ENCODE measurements around the gene ADI1.
"Not testable (repeated sequence)": the region's sequence is repeated elsewhere in the genome, so short reads cannot be mapped to it uniquely, and the experiment has no call there.

The ADI1 gene

DNA sequence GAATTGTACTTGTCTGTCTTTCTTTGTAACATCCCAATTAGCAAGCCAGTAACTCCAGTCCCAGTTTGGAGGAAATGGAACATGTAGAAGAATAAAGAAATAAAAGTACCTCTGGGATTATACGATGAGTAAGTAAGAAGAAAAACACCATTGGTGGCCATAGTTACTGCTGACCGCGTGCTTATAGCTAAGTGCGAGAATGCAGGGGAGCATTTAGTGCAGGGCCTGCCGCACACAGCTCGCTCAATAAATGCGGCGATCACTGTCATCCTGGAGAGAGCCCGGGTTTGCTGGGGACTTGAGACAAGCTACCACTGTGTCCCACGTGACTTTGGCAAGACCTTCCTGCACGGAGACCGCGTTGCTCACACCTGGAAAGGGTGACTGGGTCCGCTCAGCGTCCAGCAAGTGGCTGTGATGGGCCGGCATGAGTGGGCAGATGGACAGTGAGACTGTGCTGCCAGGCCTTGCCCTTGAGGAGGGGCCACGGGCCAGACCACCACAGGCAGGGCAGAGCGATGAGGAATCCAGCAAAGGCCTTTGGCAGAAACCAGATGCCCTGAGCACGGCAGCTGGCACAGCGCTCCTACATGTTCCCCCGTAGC, 54.8 kb downstream of the ADI1 start:
- no peak for DNase-seq (ENCODE audit: low spot score)

DNA sequence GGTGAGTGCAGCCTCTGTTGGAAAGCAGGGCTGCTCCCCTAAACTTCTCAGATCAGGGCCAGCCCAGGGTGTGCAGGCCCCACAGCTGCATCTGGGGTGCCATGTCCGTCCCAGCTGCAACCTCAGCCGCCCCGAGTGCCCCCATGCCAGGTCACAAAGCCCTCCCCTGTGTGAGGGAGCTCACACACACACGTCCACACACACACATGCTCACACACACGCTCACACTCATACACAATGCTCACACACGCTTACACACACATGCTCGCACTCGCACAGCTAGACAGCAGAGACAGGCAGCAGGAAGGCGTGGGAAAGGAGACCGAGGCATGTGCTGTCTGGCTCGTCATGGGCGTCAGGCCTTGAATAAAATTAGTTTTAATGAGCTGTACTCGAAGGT, 55.4 kb downstream of the ADI1 start:
- DNase-seq (ENCODE audit: low spot score), result no peak

DNA sequence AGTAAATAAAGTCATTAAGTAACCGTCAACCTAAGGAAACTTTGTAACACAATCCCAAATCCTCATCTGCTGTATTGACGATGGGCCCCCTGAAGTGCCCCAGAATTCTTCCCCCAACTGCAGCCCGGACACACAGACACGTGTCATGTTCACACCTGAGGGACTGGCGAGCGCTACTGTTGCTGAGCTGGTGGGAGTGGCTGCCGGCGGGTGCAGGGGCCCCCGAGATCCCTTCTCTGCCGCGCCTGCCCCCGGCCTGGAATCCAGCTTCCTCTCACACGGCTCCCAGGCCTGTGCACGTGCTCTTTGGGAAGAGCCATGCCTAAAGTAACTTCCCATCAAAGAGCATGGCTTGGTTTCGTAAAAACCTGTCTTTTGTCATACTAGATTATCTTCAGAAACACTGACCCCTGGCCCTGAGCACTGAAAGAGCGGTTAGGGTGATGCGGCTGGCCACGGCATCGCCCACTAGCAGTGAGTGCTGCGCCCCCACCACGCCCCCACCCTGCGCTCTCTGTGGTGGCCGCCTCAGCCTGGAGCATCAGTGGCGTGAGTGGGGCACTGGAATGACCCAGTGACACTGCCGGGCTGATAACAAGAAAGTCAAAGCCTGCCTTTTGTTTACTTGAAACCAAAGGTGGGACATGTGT, 56.0 kb downstream of the ADI1 start:
- no peak for DNase-seq (ENCODE audit: low spot score)

DNA sequence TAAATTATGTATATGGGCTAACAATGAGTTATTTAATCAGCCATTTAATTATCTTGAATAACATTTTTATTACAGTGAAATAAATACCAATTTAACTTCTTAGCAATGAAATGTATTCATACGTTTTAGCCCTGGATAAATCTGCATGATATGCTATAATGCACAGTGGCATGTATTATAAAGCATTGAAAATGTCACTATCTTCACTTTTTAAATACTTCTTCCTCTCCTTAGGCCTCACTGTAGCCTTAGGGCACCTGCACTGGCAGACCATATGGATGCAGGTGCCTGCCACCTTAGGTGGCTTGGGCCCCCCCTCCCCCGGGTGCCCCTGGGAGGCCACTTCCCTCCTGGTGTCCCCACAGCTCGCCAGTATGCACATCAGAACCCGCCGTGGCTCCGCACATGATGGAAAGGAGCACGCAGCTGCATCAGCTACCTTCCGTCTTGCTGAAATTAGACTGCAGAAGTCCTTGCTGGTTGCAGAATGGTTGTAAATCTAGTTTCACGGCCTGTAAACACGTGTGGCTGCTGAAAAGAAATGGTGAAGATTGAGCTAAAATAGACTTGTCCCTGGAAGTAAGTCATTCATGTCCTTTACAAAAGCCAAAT, 56.7 kb downstream of the ADI1 start:
- no peak for DNase-seq (ENCODE audit: low spot score)

DNA sequence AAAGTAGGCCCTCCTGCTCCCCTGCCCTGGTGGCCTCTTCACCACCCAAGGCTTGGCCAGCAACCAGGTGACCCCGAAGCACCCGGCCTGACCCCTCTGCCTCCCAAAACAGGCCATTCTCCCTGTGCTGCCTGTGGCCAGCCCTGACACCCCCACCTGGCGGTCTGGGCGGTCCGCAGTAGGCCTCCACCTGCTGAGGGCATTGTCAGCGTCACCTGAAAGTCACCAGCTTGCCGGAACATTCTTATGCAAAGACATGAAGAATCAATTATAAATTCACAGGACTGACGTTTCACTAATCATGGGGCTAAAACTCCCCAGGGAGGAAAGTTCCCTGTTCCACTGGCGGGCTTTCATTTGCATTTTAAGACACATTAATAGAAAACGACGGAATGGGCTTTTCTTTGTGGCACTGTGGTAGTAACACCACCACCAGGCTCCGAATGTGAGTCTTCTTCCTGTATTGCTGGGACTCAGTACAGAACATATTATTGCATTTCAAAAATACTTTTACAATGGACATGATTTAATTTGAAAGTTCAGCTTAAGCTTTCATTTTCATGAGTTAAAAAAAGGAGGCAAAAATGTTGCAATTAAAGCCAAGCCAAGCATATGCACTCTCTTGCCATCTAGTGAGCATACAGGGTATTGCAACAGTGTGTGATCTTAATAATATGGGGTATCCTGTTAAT, 57.4 kb downstream of the ADI1 start:
- DNase-seq (ENCODE audit: low spot score), result peak; percentile 55

DNA sequence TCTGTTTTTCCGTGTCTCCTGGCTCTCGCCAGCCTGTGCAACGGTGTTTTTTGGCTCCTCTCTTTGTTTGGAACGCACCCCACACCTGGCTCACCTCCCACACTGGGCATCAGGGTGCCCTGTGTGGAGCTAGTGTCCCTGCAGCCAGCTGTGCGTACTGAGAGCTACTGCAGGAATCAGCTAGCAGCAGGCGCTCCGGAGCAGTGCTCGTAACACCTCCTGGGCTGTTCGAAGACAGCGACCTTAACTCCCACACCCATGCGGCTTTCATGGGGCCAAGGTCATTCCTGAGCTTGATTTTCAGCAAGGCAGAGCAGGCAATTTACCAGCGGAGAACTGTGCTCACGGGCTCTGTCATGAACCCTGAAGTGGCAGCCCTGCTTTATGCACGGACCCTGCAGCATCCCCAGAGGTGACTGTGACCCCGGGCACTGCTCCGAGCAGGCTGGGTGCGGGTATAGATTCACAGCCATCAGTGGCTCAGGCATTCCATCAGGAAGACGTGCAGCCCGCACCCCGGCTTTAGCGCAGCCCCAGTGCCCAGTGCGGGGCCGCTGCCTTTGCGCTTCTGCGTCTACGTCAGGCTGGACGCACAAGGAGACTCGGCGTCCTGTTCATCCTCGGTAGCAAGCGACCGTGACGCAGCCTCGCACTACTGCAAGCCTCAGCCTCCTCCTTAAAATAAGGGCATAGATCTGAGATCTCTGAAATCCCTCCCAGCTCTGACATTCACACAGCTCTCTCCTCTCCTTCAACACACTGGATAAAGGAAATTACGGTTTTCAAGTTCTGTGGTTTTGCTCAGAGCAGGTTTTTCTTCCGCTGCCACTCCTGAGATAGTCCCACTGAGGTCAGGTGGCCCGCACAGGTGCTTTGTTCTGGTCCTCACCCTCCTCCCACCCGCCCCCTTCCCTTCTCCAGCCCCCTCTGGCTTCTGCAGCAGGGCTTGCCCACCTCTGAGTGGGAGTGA, 58.2 kb downstream of the ADI1 start:
- no peak for DNase-seq (ENCODE audit: low spot score)

DNA sequence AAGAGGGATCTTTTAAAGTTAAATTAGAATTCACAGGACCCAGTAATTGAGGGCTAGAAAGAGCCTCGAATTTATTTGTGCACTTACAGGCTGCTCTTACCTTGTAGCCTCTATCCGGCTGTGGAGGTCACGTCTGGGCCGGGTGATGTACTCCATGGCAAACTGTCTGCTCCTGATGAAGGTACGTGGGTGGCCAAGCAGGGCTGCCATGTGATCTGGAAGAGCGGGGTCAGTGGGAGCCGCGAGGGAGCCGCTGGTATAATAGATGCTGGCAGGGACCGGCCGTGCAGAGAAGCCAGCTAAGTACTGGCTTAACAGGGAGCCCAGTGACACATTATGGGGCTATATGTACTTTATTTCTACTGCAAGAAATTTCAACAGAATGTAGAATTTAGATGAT, 59.2 kb downstream of the ADI1 start:
- DNase-seq (ENCODE audit: low spot score), result no peak

DNA sequence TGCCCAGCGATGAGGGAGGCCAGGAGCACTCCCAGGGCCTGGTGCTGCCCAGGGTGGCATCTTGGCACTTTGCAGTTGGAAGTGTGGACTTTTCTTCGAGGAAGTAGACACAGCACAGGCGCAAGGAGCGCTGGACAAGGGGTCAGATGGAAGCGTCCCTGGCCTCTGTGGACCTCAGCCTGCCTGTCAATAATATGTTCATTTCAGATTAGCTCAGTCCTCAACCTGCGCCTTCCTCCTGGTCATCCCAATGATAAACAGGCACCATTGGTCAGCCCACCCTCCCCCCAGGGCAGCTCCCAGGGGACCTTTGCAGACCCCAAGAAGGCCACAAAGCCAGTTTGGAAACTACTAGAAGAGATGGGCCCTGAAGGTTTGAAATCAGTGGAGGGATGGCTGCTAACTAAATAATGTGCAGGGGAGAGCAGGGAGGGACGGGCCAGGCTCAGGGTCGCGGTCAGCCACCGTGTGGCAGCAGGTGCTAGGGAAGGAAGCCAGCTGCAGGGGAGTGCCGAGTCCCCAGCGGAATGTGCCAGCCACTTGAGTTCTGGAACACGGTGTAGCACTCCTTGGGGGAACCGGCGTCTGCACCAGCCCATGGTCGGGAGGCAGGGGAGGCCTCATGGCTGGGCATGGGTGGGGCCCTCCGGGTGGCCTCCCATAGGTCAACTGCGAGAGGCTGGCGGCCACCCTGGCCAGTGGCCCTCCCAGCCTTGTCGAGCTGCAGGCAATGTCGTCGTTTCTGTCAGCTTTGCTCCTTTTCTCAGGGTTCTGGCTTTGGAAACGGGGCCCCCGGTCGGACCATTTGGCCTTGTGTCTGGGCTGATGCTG, 59.9 kb downstream of the ADI1 start:
- DNase-seq (ENCODE audit: low spot score), result no peak

DNA sequence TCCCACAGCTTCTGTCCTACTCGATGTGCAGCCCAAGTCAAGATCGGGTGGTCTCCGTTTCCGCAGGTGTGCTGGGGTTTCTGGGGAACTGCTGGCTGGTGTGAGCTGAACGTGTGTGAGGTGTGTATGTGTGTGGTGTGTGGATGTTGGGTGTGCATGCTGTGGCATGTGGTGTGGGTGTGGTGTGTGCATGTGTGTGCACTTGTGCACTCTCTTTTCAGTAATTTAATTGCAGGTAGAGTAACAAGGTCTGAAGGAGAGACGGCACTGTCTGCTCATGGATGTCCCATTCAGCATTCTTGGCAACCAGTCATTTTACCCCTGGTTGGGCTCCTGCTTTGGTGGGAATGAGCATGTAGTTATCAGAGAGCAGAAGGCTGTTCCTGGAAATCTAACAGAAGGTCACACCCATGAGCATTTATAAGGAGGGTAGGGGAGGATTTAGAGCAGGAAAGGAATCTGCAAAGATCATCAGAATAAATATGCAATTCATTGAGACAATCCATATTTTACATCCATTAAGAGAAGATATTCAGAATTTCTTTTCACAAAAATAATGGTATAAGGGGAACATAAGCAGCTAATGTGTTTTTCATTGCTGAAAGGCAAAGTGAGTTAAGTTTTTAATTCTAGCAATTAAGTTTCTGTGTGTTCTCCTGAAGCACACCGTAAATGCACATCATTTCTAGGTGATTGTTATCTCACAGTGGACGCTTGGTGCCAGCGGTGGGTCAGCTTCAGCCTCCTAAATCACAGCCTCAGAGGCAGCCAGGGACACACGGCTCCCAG, 60.7 kb downstream of the ADI1 start:
- no peak for DNase-seq (ENCODE audit: low spot score)

DNA sequence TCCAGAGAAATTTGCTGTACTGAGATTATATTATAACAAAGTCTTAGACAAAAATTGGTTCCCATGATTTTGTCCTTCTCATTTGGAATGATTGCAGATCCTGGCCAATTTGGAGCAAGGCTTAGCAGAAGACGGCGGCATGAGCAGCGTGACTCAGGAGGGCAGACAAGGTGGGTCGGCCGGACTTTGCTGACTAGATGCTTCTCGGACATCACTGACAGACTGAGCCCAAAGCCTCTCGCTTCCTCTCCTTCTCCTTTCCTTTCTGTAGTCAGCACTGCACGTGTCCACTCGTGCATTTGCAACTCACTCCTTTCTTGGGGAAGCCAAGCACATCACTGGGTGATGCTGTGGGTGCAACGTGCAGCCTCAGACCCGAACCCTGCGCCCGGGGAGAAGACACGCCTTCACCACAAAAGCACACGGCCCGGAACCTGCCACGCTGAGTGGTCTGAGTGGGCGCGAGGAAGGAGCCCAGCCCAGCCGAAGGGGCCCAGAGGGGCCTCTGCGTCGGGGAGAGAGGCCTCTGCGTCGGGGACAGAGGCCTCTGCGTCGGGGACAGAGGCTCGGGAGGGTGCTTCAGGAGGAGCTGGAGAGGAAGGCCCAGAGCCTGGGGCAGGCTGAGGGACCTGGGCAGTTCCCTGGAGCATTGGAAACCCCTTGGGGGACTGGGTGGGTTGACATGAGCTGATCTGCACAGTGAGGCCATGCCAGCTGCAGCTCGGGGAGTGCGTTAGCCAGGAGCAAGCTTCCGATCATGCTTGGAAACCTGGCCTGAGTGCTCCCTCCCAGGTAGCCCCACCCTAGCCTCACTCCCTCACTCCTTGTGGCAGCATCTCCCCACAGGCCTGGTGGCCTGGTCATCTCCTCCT, 61.6 kb downstream of the ADI1 start:
- DNase-seq (ENCODE audit: low spot score), result no peak

DNA sequence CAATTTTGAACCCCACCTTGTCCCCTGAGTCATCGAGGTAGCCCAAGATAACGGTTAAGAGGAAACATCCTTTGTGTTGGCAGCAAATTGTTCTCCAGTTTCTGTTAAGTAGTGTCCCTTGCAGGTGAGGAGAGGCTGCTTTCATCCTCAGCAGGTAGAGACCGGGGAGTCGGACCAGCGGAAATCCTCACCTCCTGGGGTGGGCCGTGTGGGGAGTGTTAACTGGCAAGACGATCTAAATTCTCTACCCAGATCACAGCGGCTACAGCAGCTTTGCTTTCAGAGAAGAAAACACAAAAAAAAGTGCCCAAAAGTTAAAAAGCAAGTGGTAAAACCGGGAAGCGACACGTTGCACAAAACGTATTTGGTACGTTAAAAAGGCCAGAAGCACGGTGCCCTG, 63.2 kb downstream of the ADI1 start:
- DNase-seq (ENCODE audit: low spot score), result no peak

DNA sequence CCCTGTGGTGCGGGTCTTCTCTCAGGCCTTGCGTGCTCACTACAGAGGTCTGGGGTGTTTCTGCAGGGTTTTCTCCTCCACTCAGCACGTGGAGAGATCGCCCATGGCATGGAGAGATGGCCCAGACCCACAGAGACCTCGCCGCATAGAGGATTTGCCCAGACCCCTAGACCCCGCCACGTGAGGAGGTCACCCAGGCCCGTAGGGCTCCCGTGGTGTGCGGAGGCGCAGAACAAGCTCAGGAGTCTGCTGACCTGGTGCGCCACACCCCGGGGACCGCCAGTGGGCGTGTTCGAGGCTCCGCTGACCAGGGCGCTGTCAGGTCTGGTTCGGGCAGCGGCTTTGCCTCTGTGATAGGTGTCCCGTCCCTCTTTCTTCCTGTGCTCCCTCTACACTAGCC, 64.5 kb downstream of the ADI1 start:
- no peak for DNase-seq (ENCODE audit: low spot score)

DNA sequence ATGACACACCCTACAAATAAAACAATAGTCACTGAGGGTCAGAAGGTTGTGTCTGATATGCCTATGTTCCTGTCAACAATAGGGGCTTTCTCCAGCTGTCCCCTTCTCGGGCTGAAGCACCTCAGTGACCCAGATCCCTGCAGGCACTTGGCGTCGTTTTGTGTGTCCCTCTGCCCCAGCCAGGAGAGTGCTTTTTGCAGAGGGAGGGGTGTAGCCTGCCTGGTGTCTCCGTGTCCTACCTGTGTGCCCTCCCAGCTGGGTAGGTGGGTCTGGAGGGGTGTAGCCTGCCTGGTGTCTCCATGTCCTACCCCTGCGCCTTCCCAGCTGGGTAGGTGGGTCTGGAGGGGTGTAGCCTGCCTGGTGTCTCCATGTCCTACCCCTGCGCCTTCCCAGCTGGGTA, 65.3 kb downstream of the ADI1 start:
- not testable (repeated sequence) for DNase-seq (ENCODE audit: low spot score)

DNA sequence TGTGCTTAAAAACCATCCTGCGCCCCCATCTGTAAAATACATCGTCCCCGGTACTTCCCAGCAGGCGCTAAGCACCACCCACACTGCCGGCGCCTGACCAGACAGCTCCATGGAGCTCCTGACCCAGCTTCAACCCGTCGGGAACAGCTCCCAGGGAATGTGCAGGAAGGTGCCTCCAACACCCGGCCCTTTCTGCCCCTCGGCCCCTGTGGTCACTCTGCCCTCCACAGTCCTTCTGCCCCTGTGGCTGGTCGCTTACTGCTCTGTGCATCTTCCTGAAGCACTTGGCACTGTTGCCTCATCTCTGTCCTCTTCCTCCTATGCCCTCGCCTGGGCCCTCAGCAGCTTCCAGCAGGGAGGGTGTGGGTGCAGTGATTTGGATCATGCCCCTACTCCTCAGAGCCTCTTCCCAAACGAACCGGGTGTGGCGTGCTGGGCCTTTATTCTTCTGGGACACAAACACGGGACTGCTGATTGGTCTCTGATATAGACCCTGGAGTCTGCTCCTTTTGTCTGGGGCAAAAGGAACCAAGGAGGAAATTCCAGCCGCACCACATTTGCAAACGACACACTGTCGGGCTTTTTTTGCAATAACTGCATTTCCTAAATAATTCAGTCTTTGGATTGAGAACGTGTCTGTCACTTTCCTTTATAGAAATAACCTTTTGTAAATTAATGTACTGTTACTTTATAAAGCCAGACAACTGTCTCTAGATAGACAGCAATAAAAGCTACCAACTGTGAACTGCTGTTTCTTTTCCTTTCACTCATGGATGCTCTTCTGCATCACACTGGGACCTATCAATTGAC, 65.9 kb downstream of the ADI1 start:
- DNase-seq (ENCODE audit: low spot score), result no peak

DNA sequence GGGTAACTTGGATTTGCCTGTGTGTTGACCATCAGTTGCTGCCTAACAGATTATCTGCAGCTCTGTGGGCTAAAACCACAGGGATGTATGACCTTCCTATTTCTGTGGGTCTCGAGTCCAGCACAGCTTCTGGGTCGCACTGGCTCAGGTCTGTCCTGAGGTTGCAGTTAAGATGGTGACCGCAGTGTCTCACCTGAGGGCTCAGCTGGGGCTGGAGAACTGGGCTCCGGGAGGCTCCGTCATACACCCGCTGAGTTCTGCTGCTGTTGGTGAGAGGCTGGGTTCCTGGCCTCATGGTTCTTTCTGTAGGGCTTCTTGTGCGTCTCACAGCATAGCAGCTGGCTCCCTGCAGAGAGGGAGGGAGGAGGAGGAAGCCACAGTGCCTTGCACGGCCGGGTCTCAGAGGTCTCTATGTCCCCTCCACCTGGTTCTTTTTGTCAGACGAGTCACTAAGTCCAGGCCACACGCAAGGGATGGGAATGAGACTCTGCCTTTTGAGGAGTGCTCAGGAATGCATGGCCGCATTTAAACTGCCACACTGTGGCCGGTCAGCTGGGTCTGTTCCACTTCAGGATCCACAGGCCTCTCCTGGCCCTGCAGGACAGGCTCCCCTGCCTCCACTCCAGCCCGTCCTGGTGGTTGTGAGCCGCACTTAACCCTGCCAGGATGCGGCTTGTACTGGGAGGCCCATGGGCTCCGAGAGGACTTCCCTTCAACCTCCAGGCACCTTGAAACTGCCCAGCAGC, 67.2 kb downstream of the ADI1 start:
- no peak for DNase-seq (ENCODE audit: low spot score)

DNA sequence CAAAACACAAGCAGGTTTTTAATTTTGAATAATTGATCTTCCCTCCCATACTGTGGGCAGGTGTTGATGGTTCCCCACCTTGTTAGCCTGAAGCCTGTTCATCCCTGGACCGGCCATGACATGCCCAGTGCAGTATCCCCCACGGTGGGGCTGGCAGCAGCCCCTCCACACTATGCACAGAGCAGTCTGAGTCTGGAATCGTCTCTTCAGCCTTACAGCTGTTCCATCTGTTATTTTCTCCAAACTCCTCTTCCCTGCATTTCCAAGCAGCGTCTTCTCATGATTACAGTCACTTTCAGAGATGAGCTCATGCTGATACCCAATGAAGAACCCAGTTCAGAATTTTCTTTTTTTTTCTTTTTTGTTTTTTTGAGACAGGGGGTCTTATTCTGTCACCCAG, 68.2 kb downstream of the ADI1 start:
- no peak for DNase-seq (ENCODE audit: low spot score)

DNA sequence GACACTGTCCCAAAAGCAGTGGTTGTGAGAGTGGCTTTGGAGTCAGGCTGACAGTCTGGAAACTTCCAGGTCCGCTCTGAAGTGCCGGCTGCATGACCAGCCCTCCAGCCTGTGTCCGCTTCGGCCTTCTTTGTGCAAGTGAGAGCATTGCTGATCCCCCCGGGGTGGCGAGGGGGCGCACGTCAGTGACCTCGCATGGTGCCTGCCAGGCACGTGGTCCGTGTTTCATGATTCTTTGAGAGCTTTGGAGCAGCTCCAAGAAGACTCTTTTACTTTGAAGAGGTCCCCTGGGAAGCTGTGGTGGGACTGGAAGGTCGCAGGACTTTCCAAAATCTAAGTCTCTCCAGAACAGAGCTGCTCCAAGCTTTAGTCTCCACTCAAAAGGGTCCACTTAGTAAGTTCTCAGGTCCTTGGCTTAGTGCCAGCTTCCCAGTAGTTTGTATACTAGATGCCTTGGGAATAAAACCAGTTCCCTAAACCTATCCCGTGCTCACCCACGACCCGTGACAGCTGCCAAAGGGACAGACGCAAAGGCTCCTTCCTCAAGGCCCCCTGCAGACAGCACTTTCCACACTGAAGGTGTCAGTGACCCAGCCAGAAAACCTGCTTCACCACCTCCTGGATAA, 68.8 kb downstream of the ADI1 start:
- DNase-seq (ENCODE audit: low spot score), result no peak

Measured in SK-N-DZ (cell line).